Panc1 (cell line): ENCODE results near the gene NPHP4.

ENCODE experiments used
- POLR2AphosphoS5 ChIP-seq: IDR thresholded peaks from 2 replicates; pipeline ENCODE4 v1.6.1; 2012; ENCODE audit warnings: mild to moderate bottlenecking, low read depth, low read length, moderate library complexity
- TF ChIP-seq, protein P1 (sequence below): fragments of 450-650 bp; IDR thresholded peaks from 2 replicates; pipeline ENCODE4 v1.5.1; 2017; ENCODE audit warnings: mild to moderate bottlenecking
- TF ChIP-seq, protein P2 (sequence below), 2 experiments: IDR thresholded peaks; 2 replicates each; pipeline ENCODE4 v1.6.1; 2011 to 2012; ENCODE audit warnings: low read depth in 2 of 2, control low read depth in 1 of 2, low read length in 1 of 2, mild to moderate bottlenecking in 1 of 2, moderate library complexity in 1 of 2; ENCODE audit not compliant: insufficient read depth in 1 of 2

DNA sequence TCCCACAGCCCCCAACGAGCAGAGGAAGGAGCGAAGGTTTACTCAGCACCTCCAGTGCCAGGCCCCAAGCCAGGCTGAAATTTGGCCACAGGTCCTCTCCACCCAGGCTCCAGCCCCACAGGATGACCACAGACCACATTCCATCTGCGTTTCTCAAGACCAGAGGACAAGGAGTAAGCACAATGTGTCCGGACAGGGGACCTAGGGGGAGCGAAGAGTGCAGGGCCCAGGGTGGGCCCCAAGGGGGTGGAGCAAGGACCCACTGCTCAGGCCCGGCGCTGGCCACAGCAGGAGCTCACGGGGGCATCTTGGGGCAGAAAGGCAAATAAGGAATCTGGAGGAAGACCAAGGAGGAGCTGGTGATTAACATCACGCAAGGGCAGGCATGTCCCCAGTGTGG is 100.5 kb downstream of the NPHP4 start:
- TF ChIP-seq, protein P1, sequence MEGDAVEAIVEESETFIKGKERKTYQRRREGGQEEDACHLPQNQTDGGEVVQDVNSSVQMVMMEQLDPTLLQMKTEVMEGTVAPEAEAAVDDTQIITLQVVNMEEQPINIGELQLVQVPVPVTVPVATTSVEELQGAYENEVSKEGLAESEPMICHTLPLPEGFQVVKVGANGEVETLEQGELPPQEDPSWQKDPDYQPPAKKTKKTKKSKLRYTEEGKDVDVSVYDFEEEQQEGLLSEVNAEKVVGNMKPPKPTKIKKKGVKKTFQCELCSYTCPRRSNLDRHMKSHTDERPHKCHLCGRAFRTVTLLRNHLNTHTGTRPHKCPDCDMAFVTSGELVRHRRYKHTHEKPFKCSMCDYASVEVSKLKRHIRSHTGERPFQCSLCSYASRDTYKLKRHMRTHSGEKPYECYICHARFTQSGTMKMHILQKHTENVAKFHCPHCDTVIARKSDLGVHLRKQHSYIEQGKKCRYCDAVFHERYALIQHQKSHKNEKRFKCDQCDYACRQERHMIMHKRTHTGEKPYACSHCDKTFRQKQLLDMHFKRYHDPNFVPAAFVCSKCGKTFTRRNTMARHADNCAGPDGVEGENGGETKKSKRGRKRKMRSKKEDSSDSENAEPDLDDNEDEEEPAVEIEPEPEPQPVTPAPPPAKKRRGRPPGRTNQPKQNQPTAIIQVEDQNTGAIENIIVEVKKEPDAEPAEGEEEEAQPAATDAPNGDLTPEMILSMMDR, result no peak
- no peak for TF ChIP-seq POLR2AphosphoS5
- TF ChIP-seq, protein P2, sequence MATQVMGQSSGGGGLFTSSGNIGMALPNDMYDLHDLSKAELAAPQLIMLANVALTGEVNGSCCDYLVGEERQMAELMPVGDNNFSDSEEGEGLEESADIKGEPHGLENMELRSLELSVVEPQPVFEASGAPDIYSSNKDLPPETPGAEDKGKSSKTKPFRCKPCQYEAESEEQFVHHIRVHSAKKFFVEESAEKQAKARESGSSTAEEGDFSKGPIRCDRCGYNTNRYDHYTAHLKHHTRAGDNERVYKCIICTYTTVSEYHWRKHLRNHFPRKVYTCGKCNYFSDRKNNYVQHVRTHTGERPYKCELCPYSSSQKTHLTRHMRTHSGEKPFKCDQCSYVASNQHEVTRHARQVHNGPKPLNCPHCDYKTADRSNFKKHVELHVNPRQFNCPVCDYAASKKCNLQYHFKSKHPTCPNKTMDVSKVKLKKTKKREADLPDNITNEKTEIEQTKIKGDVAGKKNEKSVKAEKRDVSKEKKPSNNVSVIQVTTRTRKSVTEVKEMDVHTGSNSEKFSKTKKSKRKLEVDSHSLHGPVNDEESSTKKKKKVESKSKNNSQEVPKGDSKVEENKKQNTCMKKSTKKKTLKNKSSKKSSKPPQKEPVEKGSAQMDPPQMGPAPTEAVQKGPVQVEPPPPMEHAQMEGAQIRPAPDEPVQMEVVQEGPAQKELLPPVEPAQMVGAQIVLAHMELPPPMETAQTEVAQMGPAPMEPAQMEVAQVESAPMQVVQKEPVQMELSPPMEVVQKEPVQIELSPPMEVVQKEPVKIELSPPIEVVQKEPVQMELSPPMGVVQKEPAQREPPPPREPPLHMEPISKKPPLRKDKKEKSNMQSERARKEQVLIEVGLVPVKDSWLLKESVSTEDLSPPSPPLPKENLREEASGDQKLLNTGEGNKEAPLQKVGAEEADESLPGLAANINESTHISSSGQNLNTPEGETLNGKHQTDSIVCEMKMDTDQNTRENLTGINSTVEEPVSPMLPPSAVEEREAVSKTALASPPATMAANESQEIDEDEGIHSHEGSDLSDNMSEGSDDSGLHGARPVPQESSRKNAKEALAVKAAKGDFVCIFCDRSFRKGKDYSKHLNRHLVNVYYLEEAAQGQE (IDR thresholded peaks at IDR 0.05; ENCODE audit: insufficient read depth in 1 of 2, low read depth in 2 of 2, low read length in 1 of 2), result no peak
